ENCODE measurements around the gene BRMS1.
"Not testable (repeated sequence)": the region's sequence is repeated elsewhere in the genome, so short reads cannot be mapped to it uniquely, and the experiment has no call there.

BRMS1 gene

DNA sequence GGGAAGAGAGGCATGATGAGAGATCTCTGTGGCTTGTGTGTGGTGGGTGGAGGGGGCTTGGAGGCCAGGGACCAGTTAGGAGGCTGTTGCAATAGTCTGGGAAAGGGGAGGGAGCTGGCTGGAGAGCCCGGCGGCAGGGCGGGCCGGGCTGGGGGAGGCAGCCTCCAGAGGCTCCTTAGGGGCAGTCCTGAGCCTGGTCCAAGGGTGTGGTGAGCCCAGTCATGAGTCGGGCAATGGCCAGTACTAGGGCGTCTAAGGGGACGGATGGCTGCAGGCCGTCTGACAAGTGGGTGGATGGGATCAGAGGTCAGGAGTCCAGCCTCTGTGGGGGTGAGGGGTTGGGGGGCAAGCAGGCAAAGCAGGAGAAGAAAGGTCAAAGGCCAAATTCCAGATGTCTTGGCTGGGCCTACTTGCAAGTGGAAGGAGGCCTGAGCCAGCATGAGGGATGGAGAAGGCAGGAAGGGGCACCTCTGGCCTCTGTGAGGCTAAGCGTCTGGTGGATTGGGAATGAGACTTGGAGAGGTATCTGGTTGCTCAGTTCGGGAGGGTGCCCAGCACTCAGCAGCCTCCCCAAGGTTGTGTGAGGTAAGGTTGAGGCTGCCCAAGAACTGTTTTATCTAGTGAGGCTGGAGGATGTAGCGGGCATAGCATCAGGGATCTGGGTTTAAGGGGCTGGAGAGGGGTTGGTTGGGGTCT, 22.0 kb downstream of the BRMS1 start:
- H3K27ac ChIP-seq = peak overlapping the region; percentile 15; the same call in 1 of the 2 replicates
- POLR2A ChIA-PET (ENCODE audit: low non-redundant PET) = no interaction called here
- CTCF ChIA-PET = no interaction called here
- DNase-seq (ENCODE audit: low spot score) = no peak
- TF ChIP-seq CTCF (conservative IDR thresholded peaks at IDR 0.05; ENCODE audit: low read depth) = no peak

DNA sequence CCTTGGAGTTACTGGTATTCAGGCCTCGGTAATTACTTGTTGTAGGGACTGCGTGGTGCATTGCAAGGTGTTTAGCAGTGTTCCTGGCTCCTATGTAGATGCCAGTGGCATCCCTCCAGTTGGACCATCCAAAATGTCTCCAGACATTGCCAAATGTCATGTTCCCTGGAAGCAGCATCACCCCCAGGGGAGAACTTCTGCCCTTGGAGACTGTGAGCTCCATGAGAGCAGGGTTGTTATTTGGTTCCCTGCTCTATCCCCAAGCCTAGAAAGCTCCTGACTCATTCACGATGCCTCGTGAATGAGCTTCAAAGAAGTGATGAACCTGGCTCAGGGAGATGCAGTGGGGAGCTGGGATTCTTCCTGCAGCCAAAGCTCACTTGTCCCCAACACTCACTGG, 23.3 kb downstream of the BRMS1 start:
- POLR2A ChIA-PET (ENCODE audit: low non-redundant PET) = no interaction called here
- peak overlapping the region; percentile 15; the same call in 1 of the 2 replicates for H3K27ac ChIP-seq
- TF ChIP-seq CTCF (conservative IDR thresholded peaks at IDR 0.05; ENCODE audit: low read depth) = no peak
- no peak for DNase-seq (ENCODE audit: low spot score)
- CTCF ChIA-PET = interaction anchor here (0.7 kb wide), 1 partner anchor 17 kb away, joined by 3 read pairs; no protein-coding TSS in a partner anchor

GRCh38 chr11:66320748-66321147, 24.2 kb downstream of the BRMS1 start:
- CTCF ChIA-PET; H3K27ac ChIP-seq; DNase-seq (ENCODE audit: low spot score); POLR2A ChIA-PET (ENCODE audit: low non-redundant PET): not testable (repeated sequence)

DNA sequence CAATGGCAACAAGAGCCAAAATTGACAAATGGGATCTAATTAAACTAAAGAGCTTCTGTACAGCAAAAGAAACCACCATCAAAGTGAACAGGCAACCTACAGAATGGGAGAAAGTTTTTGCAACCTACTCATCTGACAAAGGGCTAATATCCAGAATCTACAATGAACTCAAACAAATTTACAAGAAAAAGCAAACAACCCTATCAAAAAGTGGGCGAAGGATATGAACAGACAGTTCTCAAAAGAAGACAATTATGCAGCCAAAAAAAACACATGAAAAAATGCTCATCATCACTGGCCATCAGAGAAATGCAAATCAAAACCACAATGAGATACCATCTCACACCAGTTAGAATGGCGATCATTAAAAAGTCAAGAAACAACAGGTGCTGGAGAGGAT, 24.6 kb downstream of the BRMS1 start:
- DNase-seq (ENCODE audit: low spot score); H3K27ac ChIP-seq; CTCF ChIA-PET; POLR2A ChIA-PET (ENCODE audit: low non-redundant PET): not testable (repeated sequence)

DNA sequence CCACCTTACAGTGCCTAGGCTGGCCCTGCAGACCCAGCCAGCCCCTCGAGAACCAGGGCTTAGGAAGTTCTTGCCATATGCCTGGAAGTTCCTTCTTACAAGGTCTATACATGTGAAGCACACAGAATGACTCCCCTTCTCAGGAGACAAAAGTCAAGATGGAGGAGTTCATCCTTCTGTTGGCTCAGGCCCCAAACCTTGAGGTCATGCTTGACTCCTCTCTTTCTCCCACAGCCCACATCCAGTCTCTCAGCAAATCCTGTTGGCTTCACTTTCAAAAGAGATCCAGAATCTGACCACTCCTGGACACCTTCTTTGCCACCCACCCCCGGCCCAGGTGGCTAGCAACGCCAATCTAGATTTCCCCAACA, 26.3 kb downstream of the BRMS1 start:
- no peak for DNase-seq (ENCODE audit: low spot score)
- peak overlapping the region; percentile 93 for H3K27ac ChIP-seq
- POLR2A ChIA-PET (ENCODE audit: low non-redundant PET) = no interaction called here
- CTCF ChIA-PET = interaction anchor here (0.7 kb wide), 1 partner anchor 70 kb away, joined by 4 read pairs; no protein-coding TSS in a partner anchor
- TF ChIP-seq CTCF (conservative IDR thresholded peaks at IDR 0.05; ENCODE audit: low read depth) = no peak

- CTCF ChIA-PET = interaction anchor here (0.7 kb wide), 1 partner anchor 71 kb away, joined by 4 read pairs; no protein-coding TSS in a partner anchor
- peak overlapping the region; percentile 93 for H3K27ac ChIP-seq
- no peak for DNase-seq (ENCODE audit: low spot score)
- no peak for TF ChIP-seq CTCF (conservative IDR thresholded peaks at IDR 0.05; ENCODE audit: low read depth)
- POLR2A ChIA-PET (ENCODE audit: low non-redundant PET) = no interaction called here
Measured at GRCh38 chr11:66317723-66318599, 26.9 kb downstream of the BRMS1 start.

GRCh38 chr11:66317322-66317722, 27.6 kb downstream of the BRMS1 start:
- DNase-seq (ENCODE audit: low spot score) = no peak
- no peak for TF ChIP-seq CTCF (conservative IDR thresholded peaks at IDR 0.05; ENCODE audit: low read depth)
- POLR2A ChIA-PET (ENCODE audit: low non-redundant PET) = no interaction called here
- peak overlapping the region; percentile 93 for H3K27ac ChIP-seq
- CTCF ChIA-PET = interaction anchor here (0.8 to 0.9 kb wide), 2 partner anchors 12 to 69 kb away, joined by 3 to 4 read pairs; no protein-coding TSS in a partner anchor
